WI38 (cell line): ENCODE data around the gene MCUB.

Source experiments
- H3K4me3 ChIP-seq: 2 replicates; pipeline ENCODE4 v1.5.1; 2011; ENCODE audit warnings: low read depth, mild to moderate bottlenecking, control low read depth, low read length
- TF ChIP-seq, protein P1 (sequence below): IDR thresholded peaks from 2 replicates; pipeline ENCODE4 v1.5.1; 2012; ENCODE audit warnings: low read depth, mild to moderate bottlenecking, control low read depth, low read length

The MCUB gene

DNA sequence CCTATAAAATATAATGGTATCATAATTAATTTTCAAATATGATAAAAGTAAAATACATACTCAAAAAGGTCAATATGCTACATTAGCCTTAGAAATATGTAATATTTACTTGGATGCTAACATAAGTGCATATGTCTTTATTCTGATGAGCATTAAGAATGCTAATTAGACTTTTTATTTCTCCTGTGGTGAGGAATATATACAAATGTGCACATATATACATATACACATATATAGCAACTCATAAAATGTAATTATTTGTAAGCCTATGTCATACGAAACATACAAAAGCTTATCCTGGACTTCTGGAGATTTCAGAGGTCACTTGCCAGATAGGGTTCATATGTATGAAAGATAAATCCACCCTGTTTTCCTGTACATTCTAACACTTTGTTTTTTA, 158.7 kb downstream of the MCUB start:
- TF ChIP-seq, protein P1, sequence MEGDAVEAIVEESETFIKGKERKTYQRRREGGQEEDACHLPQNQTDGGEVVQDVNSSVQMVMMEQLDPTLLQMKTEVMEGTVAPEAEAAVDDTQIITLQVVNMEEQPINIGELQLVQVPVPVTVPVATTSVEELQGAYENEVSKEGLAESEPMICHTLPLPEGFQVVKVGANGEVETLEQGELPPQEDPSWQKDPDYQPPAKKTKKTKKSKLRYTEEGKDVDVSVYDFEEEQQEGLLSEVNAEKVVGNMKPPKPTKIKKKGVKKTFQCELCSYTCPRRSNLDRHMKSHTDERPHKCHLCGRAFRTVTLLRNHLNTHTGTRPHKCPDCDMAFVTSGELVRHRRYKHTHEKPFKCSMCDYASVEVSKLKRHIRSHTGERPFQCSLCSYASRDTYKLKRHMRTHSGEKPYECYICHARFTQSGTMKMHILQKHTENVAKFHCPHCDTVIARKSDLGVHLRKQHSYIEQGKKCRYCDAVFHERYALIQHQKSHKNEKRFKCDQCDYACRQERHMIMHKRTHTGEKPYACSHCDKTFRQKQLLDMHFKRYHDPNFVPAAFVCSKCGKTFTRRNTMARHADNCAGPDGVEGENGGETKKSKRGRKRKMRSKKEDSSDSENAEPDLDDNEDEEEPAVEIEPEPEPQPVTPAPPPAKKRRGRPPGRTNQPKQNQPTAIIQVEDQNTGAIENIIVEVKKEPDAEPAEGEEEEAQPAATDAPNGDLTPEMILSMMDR: no peak
- H3K4me3 ChIP-seq: no peak overlapping the region

DNA sequence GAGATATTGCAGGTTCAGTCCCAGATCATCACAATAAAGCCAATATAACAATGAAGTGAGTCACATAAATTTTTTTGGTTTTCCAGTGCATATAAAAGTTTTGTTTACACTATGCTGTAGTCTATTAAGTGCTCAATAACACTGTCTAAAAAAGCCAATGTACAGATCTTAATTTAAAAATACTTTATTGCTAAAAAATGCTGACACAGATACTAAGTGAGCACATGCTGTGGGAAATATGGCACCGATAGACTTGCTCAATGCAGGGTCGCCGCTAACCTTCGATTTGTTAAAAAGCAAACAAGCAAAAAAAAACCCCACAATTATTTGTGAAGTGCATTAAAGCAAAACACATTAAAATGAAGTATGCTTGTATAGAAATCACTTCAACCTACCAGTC, 159.6 kb downstream of the MCUB start:
- H3K4me3 ChIP-seq: no peak overlapping the region
- TF ChIP-seq, protein P1: no peak

DNA sequence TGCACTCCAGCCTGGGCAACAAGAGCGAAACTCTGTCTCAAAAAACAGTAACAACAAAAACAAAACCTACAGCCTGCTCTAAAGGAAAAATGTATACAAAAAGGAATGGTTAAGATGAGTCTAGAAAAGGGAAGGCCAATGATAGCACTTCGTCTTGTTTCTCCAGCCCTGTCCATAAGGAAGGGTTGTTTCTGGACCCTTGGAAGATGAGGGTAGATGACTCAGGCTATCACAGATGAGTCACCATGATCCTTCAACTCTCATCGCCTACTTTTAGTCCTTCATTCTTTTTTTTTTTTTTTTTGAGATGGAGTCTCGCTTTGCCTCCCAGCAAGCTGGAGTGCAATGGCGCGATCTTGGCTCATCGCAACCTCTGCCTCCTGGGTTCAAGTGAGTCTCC, 161.0 kb downstream of the MCUB start:
- TF ChIP-seq, protein P1: no peak
- no peak overlapping the region for H3K4me3 ChIP-seq

DNA sequence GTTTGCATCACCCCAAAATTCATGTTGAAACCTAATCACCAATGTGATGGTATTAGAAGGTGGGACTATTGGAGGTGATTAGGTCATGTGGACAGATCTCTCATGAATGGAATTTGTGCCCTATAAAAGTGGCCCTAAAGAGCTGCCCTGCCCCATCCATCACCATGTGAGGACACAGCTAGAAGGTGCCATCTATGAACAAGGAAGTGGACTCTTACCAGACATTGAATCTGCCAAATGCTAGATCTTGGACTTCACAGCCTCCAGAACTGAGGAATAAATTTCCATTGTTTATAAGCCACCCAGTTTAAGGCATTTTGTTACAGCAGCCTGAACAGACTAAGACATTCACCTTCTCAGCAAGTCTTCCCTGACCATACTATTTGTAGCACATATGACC, 162.3 kb downstream of the MCUB start:
- TF ChIP-seq, protein P1: no peak
- no peak overlapping the region for H3K4me3 ChIP-seq

DNA sequence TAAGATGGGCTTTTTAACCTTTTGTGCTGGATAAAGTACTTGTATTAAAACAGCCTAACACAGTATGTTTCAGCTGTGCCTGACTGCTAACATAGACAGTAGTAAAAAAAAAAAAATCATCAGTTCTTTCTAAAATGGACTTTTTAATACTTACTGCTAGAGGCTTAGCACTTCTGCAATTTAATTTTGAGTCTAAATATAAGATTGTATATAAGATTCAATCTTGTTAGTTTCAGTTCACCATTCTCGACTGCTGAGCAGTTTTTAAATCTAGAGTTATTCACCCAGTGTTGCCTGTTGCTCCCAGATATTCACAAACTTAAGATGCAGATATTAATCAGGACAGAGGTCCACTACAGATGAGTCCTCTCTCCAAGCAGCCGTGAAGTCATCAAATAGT, 163.1 kb downstream of the MCUB start:
- H3K4me3 ChIP-seq: no peak overlapping the region
- TF ChIP-seq, protein P1: no peak

DNA sequence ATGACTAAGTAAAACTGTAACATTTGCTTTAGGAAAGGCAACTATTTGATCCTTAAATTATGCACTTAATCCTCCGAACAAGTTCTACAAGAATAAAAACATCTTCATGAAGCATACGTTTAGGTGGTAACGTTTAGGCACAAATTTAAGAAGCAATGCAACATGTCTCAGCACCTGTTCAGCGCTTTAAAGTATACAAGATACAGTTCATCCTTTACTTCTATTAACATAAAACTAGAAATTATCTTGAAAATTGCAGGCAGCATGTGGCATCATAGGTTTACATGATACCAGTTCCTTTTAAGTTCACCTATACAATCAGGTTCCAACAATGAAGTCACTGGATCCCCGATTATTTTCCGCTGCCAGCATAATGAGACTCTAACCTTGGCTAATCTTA, 168.3 kb downstream of the MCUB start:
- H3K4me3 ChIP-seq: peak overlapping the region; percentile 90

DNA sequence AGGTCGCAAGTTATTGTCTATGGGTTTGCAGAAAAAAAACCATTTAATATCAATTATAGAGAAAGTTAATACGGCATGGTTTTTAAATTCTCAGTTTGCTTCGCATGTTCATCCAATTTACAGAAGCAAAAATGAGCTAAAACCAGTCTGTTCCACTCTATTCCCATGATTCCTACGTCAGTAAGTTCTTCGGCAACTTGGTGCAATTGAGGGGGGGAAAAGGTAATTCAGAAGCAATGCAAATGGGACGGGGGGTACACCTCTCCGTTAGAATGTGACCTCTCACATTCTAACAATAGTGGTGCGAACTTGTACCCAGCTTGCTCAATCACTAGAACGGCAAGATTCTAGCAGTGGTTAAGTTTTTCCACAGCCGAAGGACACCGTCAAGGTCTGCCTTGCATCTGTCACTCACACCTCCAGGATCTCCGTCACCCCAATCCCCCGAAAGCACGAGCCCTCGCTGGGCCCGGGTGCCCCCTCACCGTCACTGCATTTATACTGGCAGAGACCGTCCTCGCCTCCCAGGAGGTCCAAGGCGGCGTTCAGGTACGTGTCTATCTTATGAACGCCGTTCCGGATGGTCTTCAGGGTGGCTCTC, 169.2 kb downstream of the MCUB start:
- peak overlapping the region; percentile 90 for H3K4me3 ChIP-seq
- TF ChIP-seq, protein P1: no peak

More for the DNA sequence above, 168.3 kb downstream of the MCUB start:
- TF ChIP-seq, protein P1: no peak
